Measurements from ENCODE around the gene SCIN.
"Not testable (repeated sequence)": the region's sequence is repeated elsewhere in the genome, so short reads cannot be mapped to it uniquely, and the experiment has no call there.

Gene SCIN

DNA sequence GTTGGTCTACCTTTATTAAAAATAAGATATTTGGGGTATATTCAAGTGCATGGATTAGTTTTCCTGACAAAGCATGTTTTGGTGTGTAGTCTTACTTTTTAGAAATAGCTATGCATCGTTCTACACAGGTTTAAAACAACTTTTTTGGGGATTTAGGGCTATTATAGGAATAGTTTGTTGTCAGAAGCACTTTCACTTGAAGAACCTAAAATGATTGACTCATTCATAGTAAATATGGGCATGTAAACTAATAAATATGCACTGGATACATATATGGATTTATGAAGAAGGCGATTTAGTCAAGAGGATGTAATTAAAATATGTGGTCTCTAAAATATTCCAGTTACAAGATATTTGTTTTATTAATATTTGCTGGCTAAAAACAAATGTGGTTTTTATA lies 118.9 kb downstream of the SCIN start:
- DNase-seq (ENCODE audit: low read depth): no peak
- TF ChIP-seq, protein P1, sequence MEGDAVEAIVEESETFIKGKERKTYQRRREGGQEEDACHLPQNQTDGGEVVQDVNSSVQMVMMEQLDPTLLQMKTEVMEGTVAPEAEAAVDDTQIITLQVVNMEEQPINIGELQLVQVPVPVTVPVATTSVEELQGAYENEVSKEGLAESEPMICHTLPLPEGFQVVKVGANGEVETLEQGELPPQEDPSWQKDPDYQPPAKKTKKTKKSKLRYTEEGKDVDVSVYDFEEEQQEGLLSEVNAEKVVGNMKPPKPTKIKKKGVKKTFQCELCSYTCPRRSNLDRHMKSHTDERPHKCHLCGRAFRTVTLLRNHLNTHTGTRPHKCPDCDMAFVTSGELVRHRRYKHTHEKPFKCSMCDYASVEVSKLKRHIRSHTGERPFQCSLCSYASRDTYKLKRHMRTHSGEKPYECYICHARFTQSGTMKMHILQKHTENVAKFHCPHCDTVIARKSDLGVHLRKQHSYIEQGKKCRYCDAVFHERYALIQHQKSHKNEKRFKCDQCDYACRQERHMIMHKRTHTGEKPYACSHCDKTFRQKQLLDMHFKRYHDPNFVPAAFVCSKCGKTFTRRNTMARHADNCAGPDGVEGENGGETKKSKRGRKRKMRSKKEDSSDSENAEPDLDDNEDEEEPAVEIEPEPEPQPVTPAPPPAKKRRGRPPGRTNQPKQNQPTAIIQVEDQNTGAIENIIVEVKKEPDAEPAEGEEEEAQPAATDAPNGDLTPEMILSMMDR (conservative IDR thresholded peaks at IDR 0.05; ENCODE audit: control insufficient read depth, insufficient read depth, low read depth, low read length): no peak
- peak overlapping the region; percentile 51 for H3K4me3 ChIP-seq (ENCODE audit: control insufficient read depth, low read depth, low read length)

DNA sequence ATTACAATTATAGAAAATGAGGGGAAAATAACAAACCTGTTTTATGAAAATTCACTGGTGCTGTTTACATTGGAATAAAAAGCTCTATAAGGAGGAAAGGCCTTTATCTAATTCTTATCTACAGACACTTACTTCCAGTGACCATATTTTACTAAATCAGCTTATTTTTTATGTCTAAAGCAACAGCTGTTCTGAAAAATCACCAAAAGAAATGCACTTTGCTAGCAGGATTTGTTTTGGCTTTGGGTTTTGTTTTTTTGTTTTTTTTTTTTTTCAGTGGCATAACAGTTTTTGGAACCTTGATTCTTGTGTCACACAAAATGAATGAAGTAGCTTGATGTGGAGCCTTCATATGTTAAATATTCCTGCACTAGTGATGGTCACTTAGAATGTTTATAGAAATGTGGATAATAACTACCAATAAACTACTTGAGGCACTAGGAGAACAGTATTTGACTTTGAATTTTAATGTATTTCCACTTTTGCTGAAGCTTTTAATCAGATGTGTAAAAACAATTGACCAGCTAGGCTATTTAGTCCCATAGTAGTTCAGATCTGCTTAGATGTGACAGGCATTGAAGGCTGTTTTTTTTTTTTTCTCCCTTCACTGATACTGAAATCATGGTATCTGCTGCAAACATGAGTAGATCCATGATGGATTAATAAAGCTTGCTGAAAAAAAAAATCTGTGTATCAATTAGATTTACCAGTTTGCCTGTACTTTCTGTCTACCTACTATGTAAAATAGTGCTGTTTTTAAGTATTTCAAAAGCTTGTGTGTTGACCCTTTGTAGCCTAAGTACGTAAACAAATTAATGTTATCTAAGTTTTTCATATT lies 119.7 kb downstream of the SCIN start:
- TF ChIP-seq, protein P1 (conservative IDR thresholded peaks at IDR 0.05; ENCODE audit: control insufficient read depth, insufficient read depth, low read depth, low read length): no peak
- H3K4me3 ChIP-seq (ENCODE audit: control insufficient read depth, low read depth, low read length): peak overlapping the region; percentile 51
- DNase-seq (ENCODE audit: low read depth): no peak

DNA sequence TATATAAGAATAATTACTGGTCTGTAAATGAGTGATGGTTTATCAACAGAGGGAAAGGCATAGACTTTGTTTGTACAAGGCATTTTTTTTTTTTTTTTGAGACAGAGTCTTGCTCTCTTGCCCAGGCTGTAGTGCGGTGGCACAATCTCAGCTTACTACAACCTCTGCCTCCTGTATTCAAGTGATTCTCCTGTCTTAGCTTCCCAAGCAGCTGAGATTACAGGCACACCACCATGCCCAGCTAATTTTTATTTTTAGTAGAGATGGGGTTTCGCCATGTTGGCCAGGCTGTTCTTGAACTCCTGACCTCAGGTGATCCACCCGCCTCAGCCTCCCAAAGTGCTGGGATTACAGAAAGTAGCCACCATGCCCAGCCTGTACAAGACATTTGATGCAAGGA lies 120.9 kb downstream of the SCIN start:
- DNase-seq (ENCODE audit: low read depth); H3K4me3 ChIP-seq (ENCODE audit: control insufficient read depth, low read depth, low read length): not testable (repeated sequence)

DNA sequence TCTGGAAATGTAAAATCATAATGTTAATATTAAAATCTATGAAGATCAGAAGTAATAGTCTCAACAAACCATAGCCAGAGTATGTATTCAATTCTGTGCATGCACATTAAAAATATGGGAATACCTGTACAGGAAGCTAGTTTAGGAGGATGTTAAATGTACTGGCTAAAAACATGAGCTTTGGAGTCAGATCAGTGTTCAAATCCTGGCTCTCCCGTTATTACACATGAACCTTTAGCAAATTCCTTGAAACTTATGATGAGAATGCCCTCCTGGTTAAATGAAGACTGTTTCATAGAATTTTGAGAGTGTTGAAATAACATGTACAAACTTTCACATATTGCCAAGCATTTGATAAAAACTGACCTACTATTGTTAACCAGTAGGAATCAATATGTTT lies 121.5 kb downstream of the SCIN start:
- no peak for DNase-seq (ENCODE audit: low read depth)
- no peak overlapping the region for H3K4me3 ChIP-seq (ENCODE audit: control insufficient read depth, low read depth, low read length)
- TF ChIP-seq, protein P1 (conservative IDR thresholded peaks at IDR 0.05; ENCODE audit: control insufficient read depth, insufficient read depth, low read depth, low read length): no peak

DNA sequence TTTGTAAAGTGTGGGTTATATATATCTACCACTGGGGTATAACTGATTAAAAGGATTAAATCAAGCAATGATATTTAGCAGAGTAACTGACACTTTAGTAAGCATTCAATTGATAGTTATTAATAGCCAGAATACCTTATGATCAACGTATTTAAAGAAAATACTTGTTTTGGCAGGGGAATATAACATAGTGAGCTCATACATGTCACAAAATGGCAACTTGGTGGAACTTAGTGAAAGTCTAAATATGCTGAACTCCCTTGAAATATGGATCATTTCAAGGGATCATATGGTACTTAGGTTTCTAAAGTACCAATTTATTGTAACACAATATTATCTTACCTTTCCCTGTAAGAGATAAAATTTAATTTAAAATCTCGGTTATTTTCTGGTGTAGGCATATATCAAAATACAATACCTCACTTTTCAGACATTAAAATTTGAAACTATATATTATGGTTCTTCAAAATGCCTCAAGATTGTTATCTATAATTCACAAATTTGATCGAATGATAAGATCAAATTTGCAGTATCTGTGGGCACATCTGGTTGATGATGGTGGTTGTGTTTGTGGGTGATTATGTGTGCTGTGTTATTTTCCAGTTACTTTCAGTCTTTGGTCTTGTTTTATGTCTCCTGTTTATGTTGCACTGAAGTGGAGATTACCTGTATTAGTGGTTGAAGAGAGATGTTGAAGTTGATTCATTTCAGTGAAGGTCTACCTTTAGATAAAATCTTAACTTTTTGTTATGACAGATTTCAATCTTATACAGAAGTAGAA lies 122.1 kb downstream of the SCIN start:
- TF ChIP-seq, protein P1 (conservative IDR thresholded peaks at IDR 0.05; ENCODE audit: control insufficient read depth, insufficient read depth, low read depth, low read length): no peak
- no peak overlapping the region for H3K4me3 ChIP-seq (ENCODE audit: control insufficient read depth, low read depth, low read length)
- no peak for DNase-seq (ENCODE audit: low read depth)

DNA sequence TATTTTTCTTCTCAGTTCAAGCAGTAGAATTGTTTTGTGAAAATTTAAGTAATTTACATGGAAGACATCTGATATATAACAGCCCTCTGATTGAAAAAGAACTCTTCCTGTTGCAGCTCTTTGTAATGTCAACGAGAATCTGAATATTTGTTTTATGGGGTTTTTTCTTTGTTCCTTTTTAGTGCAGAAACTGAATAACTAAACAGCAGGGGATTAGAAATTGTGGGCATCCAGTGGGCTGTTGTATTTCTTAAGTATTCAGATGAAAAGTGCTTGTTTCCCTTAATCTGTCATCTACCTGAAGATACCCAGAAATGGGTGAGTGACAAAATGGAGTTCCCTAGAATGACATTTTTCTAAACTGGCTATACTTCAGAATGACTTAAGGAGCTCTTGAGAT lies 124.3 kb downstream of the SCIN start:
- no peak overlapping the region for H3K4me3 ChIP-seq (ENCODE audit: control insufficient read depth, low read depth, low read length)
- TF ChIP-seq, protein P1 (conservative IDR thresholded peaks at IDR 0.05; ENCODE audit: control insufficient read depth, insufficient read depth, low read depth, low read length): no peak
- DNase-seq (ENCODE audit: low read depth): no peak

DNA sequence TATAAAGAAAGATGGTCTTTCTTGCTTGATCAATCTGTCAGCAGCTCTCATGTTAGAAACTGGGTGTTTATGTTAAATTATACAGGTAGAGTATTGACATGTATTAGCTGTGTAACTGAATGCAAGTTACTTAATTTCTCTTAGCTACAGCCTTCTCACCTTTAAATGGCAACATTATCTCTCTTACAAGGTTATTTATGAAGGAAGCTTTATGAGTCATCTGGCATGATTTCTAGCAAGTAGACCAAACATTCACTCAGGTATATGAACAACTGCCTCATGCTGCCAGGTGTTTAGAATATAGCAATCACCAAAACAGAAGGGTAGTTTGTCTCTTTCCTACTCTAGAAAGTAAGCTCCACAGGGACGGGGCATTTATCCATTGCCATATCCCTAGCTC lies 125.4 kb downstream of the SCIN start:
- no peak for DNase-seq (ENCODE audit: low read depth)
- TF ChIP-seq, protein P1 (conservative IDR thresholded peaks at IDR 0.05; ENCODE audit: control insufficient read depth, insufficient read depth, low read depth, low read length): no peak
- H3K4me3 ChIP-seq (ENCODE audit: control insufficient read depth, low read depth, low read length): no peak overlapping the region

Data from fibroblast of mammary gland (primary cell).